ENCODE results near the gene AP5Z1.

Gene AP5Z1

GRCh38 chr7:4745971-4746919 is 29.2 kb upstream of the AP5Z1 start:
- DNase-seq, result no peak

- DNase-seq, result no peak
Observed at GRCh38 chr7:4747013-4747412, 28.4 kb upstream of the AP5Z1 start.

GRCh38 chr7:4747746-4748145 is 27.7 kb upstream of the AP5Z1 start:
- no peak for DNase-seq

- no peak for DNase-seq
Observed at GRCh38 chr7:4748231-4748681, 27.2 kb upstream of the AP5Z1 start.

GRCh38 chr7:4749363-4749762 is 26.1 kb upstream of the AP5Z1 start:
- no peak for DNase-seq

GRCh38 chr7:4749798-4750197 is 25.6 kb upstream of the AP5Z1 start:
- no peak for DNase-seq

- DNase-seq, result no peak
Observed at GRCh38 chr7:4751398-4751947, 23.9 kb upstream of the AP5Z1 start.

GRCh38 chr7:4753598-4754432 is 21.6 kb upstream of the AP5Z1 start:
- DNase-seq, result no peak

- no peak for DNase-seq
Observed at GRCh38 chr7:4754433-4755010, 20.9 kb upstream of the AP5Z1 start.

GRCh38 chr7:4755045-4755444 is 20.4 kb upstream of the AP5Z1 start:
- no peak for DNase-seq

GRCh38 chr7:4758111-4758510 is 17.3 kb upstream of the AP5Z1 start:
- no peak for DNase-seq

GRCh38 chr7:4758791-4759190 is 16.6 kb upstream of the AP5Z1 start:
- peak; percentile 31 for DNase-seq

- peak; percentile 29 for DNase-seq
Observed at GRCh38 chr7:4759211-4759610, 16.2 kb upstream of the AP5Z1 start.

GRCh38 chr7:4760952-4761351 is 14.5 kb upstream of the AP5Z1 start:
- no peak for DNase-seq

GRCh38 chr7:4762121-4763055 is 13.0 kb upstream of the AP5Z1 start:
- peak; percentile 28 for DNase-seq

GRCh38 chr7:4763091-4763793 is 12.2 kb upstream of the AP5Z1 start:
- DNase-seq, result no peak

- no peak for DNase-seq
Observed at GRCh38 chr7:4763794-4764185, 11.6 kb upstream of the AP5Z1 start.

- DNase-seq, result no peak
Observed at GRCh38 chr7:4764402-4765007, 10.9 kb upstream of the AP5Z1 start.

GRCh38 chr7:4765776-4766490 is 9.5 kb upstream of the AP5Z1 start:
- DNase-seq, result no peak

Data from left hindlimb (tissue), 1 donor.